Mesendoderm (in vitro differentiated cells): ENCODE results near the gene BCL2L11.

Experiments
- DNase-seq: peaks from one replicate; pipeline ENCODE4 v3.0.0; 2013
- H2AK5ac ChIP-seq: 2 replicates; pipeline ENCODE4 v1.6.1; 2013; ENCODE audit warnings: low read length, inconsistent platforms
- H2BK120ac ChIP-seq: 2 replicates; pipeline ENCODE4 v1.6.1; 2013; ENCODE audit warnings: low read depth, mild to moderate bottlenecking, low read length, moderate library complexity, mixed read lengths
- H2BK15ac ChIP-seq: replicated peaks from 2 replicates; pipeline ENCODE4 v1.6.1; 2013; ENCODE audit warnings: low read depth, mild to moderate bottlenecking, moderate library complexity
- H2BK5ac ChIP-seq: 2 replicates; pipeline ENCODE4 v1.6.1; 2013; ENCODE audit warnings: low read length, inconsistent platforms
- H3K18ac ChIP-seq: 2 replicates; pipeline ENCODE4 v1.6.1; 2013; ENCODE audit warnings: mild to moderate bottlenecking, low read length, mixed read lengths
- H3K23ac ChIP-seq: one replicate; pipeline ENCODE4 v1.6.1; 2013; ENCODE audit warnings: low read length
- H3K27ac ChIP-seq: 2 replicates; pipeline ENCODE4 v1.5.1; 2013; ENCODE audit warnings: low read depth, mild to moderate bottlenecking, inconsistent platforms, low read length, moderate library complexity
- H3K27me3 ChIP-seq: 2 replicates; pipeline ENCODE4 v1.6.1; 2013; ENCODE audit warnings: low read length, control low read depth, mild to moderate bottlenecking, inconsistent platforms; ENCODE audit not compliant: insufficient read depth, poor library complexity
- H3K36me3 ChIP-seq: 2 replicates; pipeline ENCODE4 v1.6.1; 2013; ENCODE audit warnings: low read length, inconsistent platforms; ENCODE audit not compliant: control insufficient read depth, insufficient read depth
- H3K4ac ChIP-seq: one replicate; pipeline ENCODE4 v1.6.1; 2013; ENCODE audit warnings: low read depth, mild to moderate bottlenecking, low read length, moderate library complexity
- H3K4me1 ChIP-seq: 2 replicates; pipeline ENCODE4 v1.6.1; 2013; ENCODE audit warnings: low read depth, low read length, inconsistent platforms; ENCODE audit not compliant: control insufficient read depth
- H3K4me2 ChIP-seq: 2 replicates; pipeline ENCODE4 v1.6.1; 2013; ENCODE audit warnings: low read length
- H3K4me3 ChIP-seq: 2 replicates; pipeline ENCODE4 v1.5.1; 2013; ENCODE audit warnings: mild to moderate bottlenecking, low read length
- H3K56ac ChIP-seq: one replicate; pipeline ENCODE4 v1.6.1; 2013; ENCODE audit warnings: low read length
- H3K79me1 ChIP-seq: 2 replicates; pipeline ENCODE4 v1.6.1; 2013; ENCODE audit warnings: low read length, inconsistent platforms
- H3K79me2 ChIP-seq: 2 replicates; pipeline ENCODE4 v1.6.1; 2013; ENCODE audit warnings: mild to moderate bottlenecking, low read length; ENCODE audit not compliant: control insufficient read depth, insufficient read depth
- H3K9ac ChIP-seq: 2 replicates; pipeline ENCODE4 v1.6.1; 2013; ENCODE audit warnings: low read length, inconsistent platforms
- H4K5ac ChIP-seq: one replicate; pipeline ENCODE4 v1.6.1; 2013; ENCODE audit warnings: low read length
- H4K8ac ChIP-seq: one replicate; pipeline ENCODE4 v1.6.1; 2013; ENCODE audit warnings: low read depth, mild to moderate bottlenecking, control low read depth, low read length, moderate library complexity
- WGBS: extraction: QIAGEN DNeasy Blood & Tissue Kit; methylation state at CpG from one replicate; pipeline ENCODE4 v1.1.7; 2013; ENCODE audit warnings: low lambda C conversion rate, missing lambda C conversion rate; ENCODE audit not compliant: insufficient coverage; ENCODE audit errors: extremely low coverage; 5-methylcytosine and 5-hydroxymethylcytosine counted together

BCL2L11 gene

DNA sequence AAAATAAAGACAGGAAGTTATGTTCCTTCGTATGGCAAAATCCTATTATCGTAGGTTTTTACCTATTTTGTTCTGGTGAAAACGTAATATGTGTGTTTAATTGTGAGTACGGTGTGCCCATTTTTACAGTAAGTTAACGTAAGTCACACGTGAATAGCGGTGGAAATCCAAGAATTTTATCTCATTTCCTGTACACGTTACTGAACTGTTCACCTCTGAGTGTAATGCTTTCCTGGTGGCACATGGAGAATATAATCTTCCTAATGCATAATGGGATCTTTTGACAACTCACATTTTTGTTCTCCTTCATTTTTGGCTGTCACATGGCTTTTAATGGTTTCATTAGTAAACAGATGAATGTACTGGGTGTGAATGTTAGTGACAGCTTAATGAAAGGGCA is 28.2 kb downstream of the BCL2L11 start:
- Histone ChIP-seq H2BK5ac (no peak overlapping the region), H3K36me3 (no peaks in the 10 kb centered on the region), H3K23ac (no peak overlapping the region), H2BK120ac (no peak overlapping the region), H3K4ac (no peak overlapping the region), H4K8ac (no peak overlapping the region), H3K9ac (no peak overlapping the region), H3K27ac (no peak overlapping the region), H3K56ac (no peak overlapping the region), H3K4me3 (no peak overlapping the region), H3K27me3 (no peaks in the 10 kb centered on the region), H3K79me2 (no peaks in the 10 kb centered on the region), H2AK5ac (no peak overlapping the region), H3K4me2 (no peak overlapping the region), H3K79me1 (no peaks in the 10 kb centered on the region), H2BK15ac (no peak overlapping the region), H3K4me1 (no peaks in the 10 kb centered on the region), H3K18ac (no peak overlapping the region), H4K5ac (no peak overlapping the region)
- WGBS, result 100% methylated on average over 6 of the region's 8 CpGs
- DNase-seq, result no peak

- H3K23ac ChIP-seq, result no peak overlapping the region
- DNase-seq, result no peak
- no peaks in the 10 kb centered on the region for H3K36me3 ChIP-seq
- no CpG with 5 or more reads among the region's 7 CpGs for WGBS
- H4K8ac ChIP-seq, result no peak overlapping the region
- H3K4ac ChIP-seq, result no peak overlapping the region
- no peak overlapping the region for H3K18ac ChIP-seq
- H3K4me1 ChIP-seq, result no peaks in the 10 kb centered on the region
- H4K5ac ChIP-seq, result no peak overlapping the region
- no peak overlapping the region for H2BK5ac ChIP-seq
- H3K79me2 ChIP-seq, result no peaks in the 10 kb centered on the region
- no peak overlapping the region for H2BK15ac ChIP-seq
- no peak overlapping the region for H3K4me2 ChIP-seq
- no peaks in the 10 kb centered on the region for H3K27me3 ChIP-seq
- no peaks in the 10 kb centered on the region for H3K79me1 ChIP-seq
- no peak overlapping the region for H2AK5ac ChIP-seq
- no peak overlapping the region for H3K27ac ChIP-seq
- no peak overlapping the region for H3K4me3 ChIP-seq
- H3K56ac ChIP-seq, result no peak overlapping the region
- H3K9ac ChIP-seq, result no peak overlapping the region
- H2BK120ac ChIP-seq, result no peak overlapping the region
Measured at GRCh38 chr2:111149882-111150455, 29.3 kb downstream of the BCL2L11 start.

DNA sequence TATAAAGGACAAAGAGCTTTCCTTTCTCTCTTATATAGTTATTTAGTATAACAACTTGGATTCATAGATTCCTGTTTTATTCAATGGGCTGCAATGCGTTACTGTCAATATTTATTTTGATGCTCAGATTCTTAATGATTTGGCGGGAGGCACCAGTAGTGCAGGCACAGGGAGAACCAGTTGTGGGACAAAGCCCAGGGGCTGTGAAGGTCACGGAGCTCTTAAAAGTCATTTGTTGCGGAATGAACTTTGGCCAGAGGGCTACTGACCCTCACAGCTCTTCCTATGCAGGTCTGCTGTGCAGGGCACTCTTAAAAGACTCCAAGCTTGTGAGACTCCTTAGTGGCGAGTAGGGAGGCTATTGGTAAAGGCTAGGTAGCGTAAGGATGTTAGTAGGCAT is 34.0 kb downstream of the BCL2L11 start:
- no peak overlapping the region for H2BK120ac ChIP-seq
- H4K5ac ChIP-seq, result no peak overlapping the region
- no peaks in the 10 kb centered on the region for H3K36me3 ChIP-seq
- H3K79me2 ChIP-seq, result no peaks in the 10 kb centered on the region
- no peak overlapping the region for H2BK15ac ChIP-seq
- H3K4me3 ChIP-seq, result no peak overlapping the region
- H3K23ac ChIP-seq, result no peak overlapping the region
- H3K56ac ChIP-seq, result no peak overlapping the region
- no peak overlapping the region for H3K27ac ChIP-seq
- H3K4me2 ChIP-seq, result no peak overlapping the region
- H3K4me1 ChIP-seq, result no peaks in the 10 kb centered on the region
- no peak for DNase-seq
- WGBS, result no CpG with 5 or more reads among the region's 6 CpGs
- H4K8ac ChIP-seq, result no peak overlapping the region
- no peaks in the 10 kb centered on the region for H3K27me3 ChIP-seq
- no peak overlapping the region for H3K18ac ChIP-seq
- H3K79me1 ChIP-seq, result peaks cover 4% of the 10 kb centered on the region
- H2AK5ac ChIP-seq, result no peak overlapping the region
- H3K9ac ChIP-seq, result no peak overlapping the region
- H3K4ac ChIP-seq, result no peak overlapping the region
- H2BK5ac ChIP-seq, result no peak overlapping the region

GRCh38 chr2:111155610-111156009 is 34.9 kb downstream of the BCL2L11 start:
- H3K27ac ChIP-seq, result no peak overlapping the region
- H3K18ac ChIP-seq, result no peak overlapping the region
- H2BK5ac ChIP-seq, result no peak overlapping the region
- no peaks in the 10 kb centered on the region for H3K79me2 ChIP-seq
- no peak overlapping the region for H3K4me3 ChIP-seq
- no peaks in the 10 kb centered on the region for H3K27me3 ChIP-seq
- no peak overlapping the region for H4K8ac ChIP-seq
- H3K4ac ChIP-seq, result no peak overlapping the region
- no peak overlapping the region for H3K9ac ChIP-seq
- H4K5ac ChIP-seq, result no peak overlapping the region
- H3K23ac ChIP-seq, result no peak overlapping the region
- no peak for DNase-seq
- H3K56ac ChIP-seq, result no peak overlapping the region
- H3K4me2 ChIP-seq, result no peak overlapping the region
- H2BK15ac ChIP-seq, result no peak overlapping the region
- H2BK120ac ChIP-seq, result no peak overlapping the region
- peaks cover 4% of the 10 kb centered on the region for H3K79me1 ChIP-seq
- H2AK5ac ChIP-seq, result no peak overlapping the region
- no CpG with 5 or more reads among the region's 1 CpG for WGBS
- no peaks in the 10 kb centered on the region for H3K4me1 ChIP-seq
- H3K36me3 ChIP-seq, result no peaks in the 10 kb centered on the region

- no peak overlapping the region for H3K4me2 ChIP-seq
- H3K79me2 ChIP-seq, result no peaks in the 10 kb centered on the region
- H3K23ac ChIP-seq, result no peak overlapping the region
- H4K8ac ChIP-seq, result no peak overlapping the region
- no peak overlapping the region for H2BK5ac ChIP-seq
- peaks cover 4% of the 10 kb centered on the region for H3K79me1 ChIP-seq
- H3K4me1 ChIP-seq, result no peaks in the 10 kb centered on the region
- H2BK120ac ChIP-seq, result no peak overlapping the region
- DNase-seq, result no peak
- H3K27ac ChIP-seq, result no peak overlapping the region
- H3K18ac ChIP-seq, result no peak overlapping the region
- H4K5ac ChIP-seq, result no peak overlapping the region
- no peak overlapping the region for H2BK15ac ChIP-seq
- H3K9ac ChIP-seq, result no peak overlapping the region
- no peaks in the 10 kb centered on the region for H3K36me3 ChIP-seq
- H3K4me3 ChIP-seq, result no peak overlapping the region
- H3K4ac ChIP-seq, result no peak overlapping the region
- H2AK5ac ChIP-seq, result no peak overlapping the region
- H3K56ac ChIP-seq, result no peak overlapping the region
- no CpG with 5 or more reads among the region's 8 CpGs for WGBS
- no peaks in the 10 kb centered on the region for H3K27me3 ChIP-seq
Measured at GRCh38 chr2:111156529-111156928, 35.8 kb downstream of the BCL2L11 start.

GRCh38 chr2:111157071-111157661 is 36.5 kb downstream of the BCL2L11 start:
- Histone ChIP-seq H3K18ac (no peak overlapping the region), H2BK120ac (no peak overlapping the region), H3K27ac (no peak overlapping the region), H3K4ac (no peak overlapping the region), H3K27me3 (no peaks in the 10 kb centered on the region), H3K9ac (no peak overlapping the region), H2AK5ac (no peak overlapping the region), H4K5ac (no peak overlapping the region), H3K79me1 (peaks cover 4% of the 10 kb centered on the region), H3K79me2 (no peaks in the 10 kb centered on the region), H3K4me1 (no peaks in the 10 kb centered on the region), H2BK15ac (no peak overlapping the region), H3K56ac (no peak overlapping the region), H2BK5ac (no peak overlapping the region), H3K36me3 (no peaks in the 10 kb centered on the region), H4K8ac (no peak overlapping the region), H3K4me2 (no peak overlapping the region), H3K4me3 (no peak overlapping the region), H3K23ac (no peak overlapping the region)
- WGBS, result no CpG with 5 or more reads among the region's 5 CpGs
- no peak for DNase-seq
